H1 (cell line): ENCODE measurements around the gene NRN1L. TPM values are rescaled to one million over a fixed set of nuclear protein-coding genes. Genes with fewer than 3 reads are reported as not detected.

Experiments used
- CTCF ChIA-PET: fragments of 300-600 bp; sonication (Branson Sonifier 250); formaldehyde crosslinking; loops from one replicate; lab custom pipeline; 2021; ENCODE audit not compliant: partially characterized antibody; lab: Charles Lee
- POLR2A ChIA-PET: fragments of 300-600 bp; sonication (Branson Sonifier 250); formaldehyde crosslinking; loops from one replicate; lab custom pipeline; 2021; ENCODE audit warnings: inconsistent platforms; ENCODE audit not compliant: partially characterized antibody; lab: Charles Lee
- DNase-seq, 2 experiments: peaks; one replicate each; pipeline versions ENCODE4 v3.0.0 to v3.0.0-alpha.2; 2010 to 2022; ENCODE audit warnings: low spot score in 2 of 2, low read depth in 1 of 2, mixed read lengths in 1 of 2
- FAIRE-seq: peaks from 2 replicates; lab custom pipeline; 2011; peaks lifted over from hg19 to GRCh38; lab: Jason Lieb, UNC
- H2AFZ ChIP-seq: 2 replicates; pipeline ENCODE4 v1.8.1; 2012; ENCODE audit warnings: low read length, inconsistent platforms
- H2AK5ac ChIP-seq: 2 replicates; pipeline ENCODE4 v1.6.1; 2013; ENCODE audit warnings: low read depth, low read length
- H2BK120ac ChIP-seq: replicated peaks from 2 replicates; pipeline ENCODE3; 2013; ENCODE audit warnings: low read depth, low read length, inconsistent platforms
- H2BK12ac ChIP-seq: 2 replicates; pipeline ENCODE4 v1.6.1; 2013; ENCODE audit warnings: low read depth, low read length
- H2BK15ac ChIP-seq: 2 replicates; pipeline ENCODE4 v1.6.1; 2013; ENCODE audit warnings: low read length
- H2BK20ac ChIP-seq: 2 replicates; pipeline ENCODE4 v1.6.1; 2013; ENCODE audit warnings: low read length
- H2BK5ac ChIP-seq: 2 replicates; pipeline ENCODE4 v1.6.1; 2013; ENCODE audit warnings: low read depth, low read length
- H3K14ac ChIP-seq: 2 replicates; pipeline ENCODE4 v1.6.1; 2013; ENCODE audit warnings: inconsistent platforms; ENCODE audit not compliant: insufficient read length
- H3K18ac ChIP-seq: 2 replicates; pipeline ENCODE4 v1.6.1; 2013; ENCODE audit warnings: low read length; ENCODE audit errors: extremely low read depth
- H3K23ac ChIP-seq: 2 replicates; pipeline ENCODE4 v1.6.1; 2013; ENCODE audit warnings: inconsistent platforms; ENCODE audit not compliant: insufficient read length
- H3K23me2 ChIP-seq: 2 replicates; pipeline ENCODE4 v1.6.1; 2013; ENCODE audit warnings: low read depth, low read length
- H3K27ac ChIP-seq: 2 replicates; pipeline ENCODE4 v1.6.1; 2011; ENCODE audit warnings: low read depth, low read length, inconsistent platforms
- H3K27me3 ChIP-seq, 4 experiments: replicated peaks in 1 of 4; 1 replicate in 1 of 4; 2 replicates in 3 of 4; pipeline versions ENCODE4 v1.6.1 to v1.8.1; 2011 to 2013; ENCODE audit warnings: low read length in 3 of 4, mild to moderate bottlenecking in 3 of 4, inconsistent platforms in 2 of 4, mixed read lengths in 2 of 4, moderate library complexity in 1 of 4; ENCODE audit not compliant: control insufficient read depth in 3 of 4, insufficient read depth in 3 of 4; ENCODE audit errors: extremely low read depth in 1 of 4
- H3K36me3 ChIP-seq, 4 experiments: 2 replicates each; pipeline versions ENCODE4 v1.6.1 to v1.8.1; 2011 to 2013; ENCODE audit warnings: mild to moderate bottlenecking in 4 of 4, low read length in 3 of 4, moderate library complexity in 2 of 4, control low read depth in 1 of 4, inconsistent platforms in 1 of 4; ENCODE audit not compliant: insufficient read depth in 4 of 4, control insufficient read depth in 2 of 4
- H3K4ac ChIP-seq: replicated peaks from 2 replicates; pipeline ENCODE3; 2013; ENCODE audit warnings: low read length, low read depth, mixed read lengths, inconsistent platforms; ENCODE audit not compliant: insufficient read length
- H3K4me1 ChIP-seq, 4 experiments: replicated peaks in 1 of 4; 1 replicate in 1 of 4; 2 replicates in 3 of 4; pipeline versions ENCODE4 v1.6.1 to v1.8.1; 2011 to 2013; ENCODE audit warnings: low read length in 3 of 4, inconsistent platforms in 2 of 4, mixed read lengths in 1 of 4; ENCODE audit not compliant: insufficient read depth in 4 of 4, control insufficient read depth in 3 of 4
- H3K4me2 ChIP-seq, 2 experiments: 2 replicates each; pipeline versions ENCODE4 v1.6.1 to v1.8.1; 2011 to 2013; ENCODE audit warnings: low read depth in 2 of 2, low read length in 2 of 2, control low read depth in 1 of 2, inconsistent platforms in 1 of 2, mild to moderate bottlenecking in 1 of 2; ENCODE audit not compliant: insufficient read depth in 1 of 2
- H3K4me3 ChIP-seq, 4 experiments: fragments of 200-600, 300-600 bp in 1 of 4; sonication (generic), shearing (Covaris generic), sonication (Bioruptor Twin) in 1 of 4; 2 replicates each; pipeline versions ENCODE4 v1.5.1 to v1.8.1; 2011 to 2016; ENCODE audit warnings: low read length in 4 of 4, low read depth in 3 of 4, control low read depth in 2 of 4, inconsistent platforms in 2 of 4, mild to moderate bottlenecking in 2 of 4, mixed read lengths in 1 of 4, moderate library complexity in 1 of 4; ENCODE audit not compliant: insufficient read depth in 2 of 4; ENCODE audit errors: extremely low read depth in 1 of 4
- H3K56ac ChIP-seq: replicated peaks from 2 replicates; pipeline ENCODE3; 2013; ENCODE audit warnings: low read depth, mild to moderate bottlenecking, mixed read lengths, low read length, inconsistent platforms; ENCODE audit not compliant: insufficient read length
- H3K79me1 ChIP-seq: 2 replicates; pipeline ENCODE4 v1.6.1; 2013; ENCODE audit warnings: low read depth, low read length, control low read depth
- H3K79me2 ChIP-seq, 2 experiments: 2 replicates each; pipeline versions ENCODE4 v1.6.1 to v1.8.1; 2012 to 2013; ENCODE audit warnings: low read length in 2 of 2, mild to moderate bottlenecking in 2 of 2, inconsistent platforms in 1 of 2; ENCODE audit not compliant: insufficient read depth in 2 of 2, control insufficient read depth in 1 of 2
- H3K9ac ChIP-seq, 4 experiments: replicated peaks in 1 of 4; 1 replicate in 1 of 4; 2 replicates in 3 of 4; pipeline versions ENCODE4 v1.6.1 to v1.8.1; 2011 to 2013; ENCODE audit warnings: low read depth in 3 of 4, low read length in 3 of 4, control low read depth in 2 of 4, mild to moderate bottlenecking in 2 of 4, moderate library complexity in 2 of 4, inconsistent platforms in 1 of 4; ENCODE audit errors: extremely low read depth in 1 of 4
- H3K9me3 ChIP-seq, 2 experiments: 2 replicates each; pipeline versions ENCODE4 v1.6.1 to v1.8.1; 2012 to 2013; ENCODE audit warnings: mild to moderate bottlenecking in 2 of 2, moderate library complexity in 2 of 2, control low read depth in 1 of 2, inconsistent platforms in 1 of 2, low read depth in 1 of 2, low read length in 1 of 2, mixed read lengths in 1 of 2; ENCODE audit not compliant: insufficient read depth in 2 of 2
- H4K20me1 ChIP-seq, 2 experiments: replicated peaks in 1 of 2; 2 replicates each; pipeline versions ENCODE3 to v1.8.1; 2011 to 2013; ENCODE audit warnings: inconsistent platforms in 2 of 2, low read length in 2 of 2, mild to moderate bottlenecking in 1 of 2; ENCODE audit not compliant: insufficient read depth in 2 of 2, control insufficient read depth in 1 of 2
- H4K5ac ChIP-seq: 2 replicates; pipeline ENCODE4 v1.6.1; 2013; ENCODE audit warnings: low read length, low read depth, mixed read lengths, inconsistent platforms; ENCODE audit not compliant: insufficient read length
- H4K8ac ChIP-seq: 2 replicates; pipeline ENCODE4 v1.8.0; 2013; ENCODE audit warnings: mild to moderate bottlenecking, moderate library complexity, low read length, inconsistent platforms; ENCODE audit not compliant: insufficient read depth; ENCODE audit errors: extremely low read depth
- H4K91ac ChIP-seq: replicated peaks from 2 replicates; pipeline ENCODE3; 2013; ENCODE audit warnings: low read length, mixed read lengths, inconsistent platforms; ENCODE audit not compliant: insufficient read length
- CHD2 ChIP-seq: IDR thresholded peaks from 2 replicates; pipeline ENCODE4 v1.6.1; 2012; ENCODE audit warnings: low read length, improper control_type of control experiment
- PHF8 ChIP-seq: fragments of 200-600 bp; sonication (generic); conservative IDR thresholded peaks from 2 replicates; pipeline ENCODE4 v1.7.1; 2012; ENCODE audit warnings: low read depth, mild to moderate bottlenecking, inconsistent platforms, low read length, moderate library complexity
- WGBS, 2 experiments: shearing (Covaris generic) in 1 of 2; methylation state at CpG; one replicate each; pipeline versions ENCODE4 v1.1.6 to v1.1.7; 2013 to 2015; ENCODE audit warnings: low lambda C conversion rate in 2 of 2, mixed read lengths in 2 of 2, inconsistent platforms in 1 of 2, low coverage in 1 of 2, missing lambda C conversion rate in 1 of 2; ENCODE audit not compliant: insufficient replicate concordance in 2 of 2, insufficient coverage in 1 of 2, insufficient read length in 1 of 2; ENCODE audit errors: extremely low coverage in 1 of 2, missing lambda C conversion rate in 1 of 2; 5-methylcytosine and 5-hydroxymethylcytosine counted together
- polyA plus RNA-seq, 7 experiments: library from polyadenylated mRNA; depleted of rRNA in 3 of 7; stranded (reverse) in 5 of 7; unstranded in 2 of 7; fragments of >200 nt in 5 of 7; fragments of 200-250 nt in 2 of 7; gene quantifications; 1 replicate in 5 of 7; 2 replicates in 1 of 7; 4 replicates in 1 of 7; pipeline versions ENCODE4 v1.2.1 to v1.2.3, GENCODE V29; 2011 to 2013; ENCODE audit warnings: missing spikeins in 2 of 7, mixed read lengths in 2 of 7
- total RNA-seq: library from RNA; stranded (reverse); fragmentation: NEBNext Ultra II Directional; extraction: Animal tissue kit (Norgen Biotek cat#: 25700); gene quantifications from 2 replicates; pipeline ENCODE4 v1.2.1, GENCODE V29; 2021

The NRN1L gene
- total and polyA plus RNA-seq, 2 of the 8 experiments (the other 6 are each of a cell fraction or from before 2014, with no cell fraction given): 4.1 to 35.2 TPM

- H2BK120ac ChIP-seq: no peak overlapping the region
- no peak overlapping the region for H4K5ac ChIP-seq
- H3K9ac ChIP-seq: 0 out of 7 replicates have a peak overlapping the region, but pooled peaks of 1 of the 4 experiments have one; percentile 26
- H3K14ac ChIP-seq: no peak overlapping the region
- H2AK5ac ChIP-seq: no peak overlapping the region
- no peak overlapping the region for H3K56ac ChIP-seq
- no peak overlapping the region for H4K8ac ChIP-seq
- no peak overlapping the region for H2BK15ac ChIP-seq
- no peak overlapping the region for H3K18ac ChIP-seq
- H3K4me3 ChIP-seq: peak overlapping the region in 1 of 4 experiments; percentile 91; a peak in 1 of 8 replicates
- no peaks in the 10 kb centered on the region for H3K27me3 ChIP-seq
- FAIRE-seq: no peak
- TF ChIP-seq CHD2 (no peak), PHF8 (no peak)
- TF ChIP-seq, all 59 proteins: peak for 0
- H3K79me1 ChIP-seq: peaks cover 13% of the 10 kb centered on the region
- H3K9me3 ChIP-seq: no peaks in the 10 kb centered on the region
- H3K79me2 ChIP-seq: peaks cover 3 to 30% of the 10 kb centered on the region in 2 experiments; a peak in 3 of 4 replicates
- H2BK12ac ChIP-seq: no peak overlapping the region
- peaks cover 2% of the 10 kb centered on the region; the same call in 1 of the 2 replicates for H3K23me2 ChIP-seq
- no peak overlapping the region for H2AFZ ChIP-seq
- peaks cover 3 to 14% of the 10 kb centered on the region in 2 experiments for H4K20me1 ChIP-seq
- 96% methylated on average over 3 of the region's 3 CpGs; no CpG with 5 or more reads in 1 of the 2 experiments for WGBS, 2 experiments
- peaks cover 16 to 47% (median 32%) of the 10 kb centered on the region in 4 experiments for H3K36me3 ChIP-seq
- CTCF ChIA-PET: interaction anchor here (0.7 to 21.8 kb wide), 10 partner anchors 9 to 207 kb away, joined by 3 to 623 read pairs (median 4); partner anchors contain the start of genes CTRL, LCAT, NRN1L and PSMB10
- peaks cover 0 to 7% (median 3%) of the 10 kb centered on the region in 4 experiments; a peak in 3 of 7 replicates for H3K4me1 ChIP-seq
- no peak overlapping the region for H3K27ac ChIP-seq
- DNase-seq: no peak
- H3K4ac ChIP-seq: no peak overlapping the region
- H2BK20ac ChIP-seq: no peak overlapping the region
- peak overlapping the region; percentile 89 to 95; a peak in 3 of 4 replicates for H3K4me2 ChIP-seq
- H4K91ac ChIP-seq: no peak overlapping the region
- no peak overlapping the region for H2BK5ac ChIP-seq
- POLR2A ChIA-PET: interaction anchor here (1.1 to 2.7 kb wide), 6 partner anchors 9 to 61 kb away, joined by 3 to 19 read pairs (median 8); partner anchors contain the start of genes CENPT, NUTF2 and PSKH1
- H3K23ac ChIP-seq: no peak overlapping the region
Observed at GRCh38 chr16:67874372-67874771, 10.3 kb upstream of the NRN1L start.
